Endothelial cell (in vitro differentiated cells): ENCODE measurements around the gene RARA. TPM values are rescaled to one million over a fixed set of nuclear protein-coding genes. Genes with fewer than 3 reads are reported as not detected.
A peak's percentile ranks its signal among the peaks of the same experiment; 100 is the strongest.

Experiments used
- DNase-seq: peaks from one replicate; pipeline ENCODE4 v3.0.0; 2021; ENCODE audit warnings: low spot score
- H3K27ac Mint-ChIP-seq: one replicate; pipeline ENCODE4 v1.8.0; 2021; ENCODE audit warnings: mixed read lengths, inconsistent platforms; ENCODE audit not compliant: unreplicated experiment
- H3K27me3 Mint-ChIP-seq: one replicate; pipeline ENCODE4 v1.8.0; 2021; ENCODE audit warnings: mild to moderate bottlenecking, moderate library complexity, mixed read lengths, inconsistent platforms; ENCODE audit not compliant: unreplicated experiment
- H3K36me3 Mint-ChIP-seq: one replicate; pipeline ENCODE4 v1.8.0; 2021; ENCODE audit warnings: mild to moderate bottlenecking, low read depth, mixed read lengths, inconsistent platforms; ENCODE audit not compliant: unreplicated experiment
- H3K4me1 Mint-ChIP-seq: one replicate; pipeline ENCODE4 v1.8.0; 2021; ENCODE audit warnings: mild to moderate bottlenecking, mixed read lengths, inconsistent platforms; ENCODE audit not compliant: unreplicated experiment
- H3K4me3 Mint-ChIP-seq: one replicate; pipeline ENCODE4 v1.8.0; 2021; ENCODE audit warnings: mild to moderate bottlenecking, mixed read lengths, inconsistent platforms; ENCODE audit not compliant: unreplicated experiment
- H3K9me3 Mint-ChIP-seq: one replicate; pipeline ENCODE4 v1.8.0; 2021; ENCODE audit warnings: mixed read lengths, inconsistent platforms; ENCODE audit not compliant: unreplicated experiment
- CTCF ChIP-seq: fragments of 200-600 bp; sonication (generic); IDR thresholded peaks from one replicate; pipeline ENCODE4 v1.5.0; 2021; ENCODE audit warnings: antibody characterized with exemption; ENCODE audit not compliant: unreplicated experiment
- total RNA-seq: library from RNA; stranded (reverse); fragmentation: NEBNext Ultra II Directional; extraction: Animal tissue kit (Norgen Biotek cat#: 25700); gene quantifications from one replicate; pipeline ENCODE4 v1.2.1, GENCODE V29; 2021; ENCODE audit not compliant: unreplicated experiment

RARA gene
- total RNA-seq, 1 donor from 2014 or later = 42.8 TPM

- Mint-ChIP-seq H3K4me3 (peak overlapping the region; percentile 59), H3K36me3 (peaks cover 18% of the 10 kb centered on the region), H3K27me3 (peaks cover 14% of the 10 kb centered on the region), H3K4me1 (peaks cover 45% of the 10 kb centered on the region), H3K9me3 (no peaks in the 10 kb centered on the region), H3K27ac (no peak overlapping the region)
- TF ChIP-seq CTCF = no peak
- DNase-seq = no peak
Measured at GRCh38 chr17:40338941-40339649, 30.1 kb downstream of the RARA start.

- Mint-ChIP-seq H3K27ac (peak overlapping the region; percentile 8), H3K27me3 (peaks cover 16% of the 10 kb centered on the region), H3K9me3 (no peaks in the 10 kb centered on the region), H3K4me3 (peak overlapping the region; percentile 90), H3K36me3 (peaks cover 13% of the 10 kb centered on the region), H3K4me1 (peaks cover 50% of the 10 kb centered on the region)
- TF ChIP-seq CTCF = no peak
- no peak for DNase-seq
Measured at GRCh38 chr17:40340327-40340726, 31.3 kb downstream of the RARA start.

GRCh38 chr17:40340880-40341807 lies 32.2 kb downstream of the RARA start:
- TF ChIP-seq CTCF = no peak
- peak; percentile 71 for DNase-seq
- Mint-ChIP-seq H3K4me3 (peak overlapping the region; percentile 90), H3K27me3 (peaks cover 18% of the 10 kb centered on the region), H3K27ac (peak overlapping the region; percentile 77), H3K9me3 (no peaks in the 10 kb centered on the region), H3K4me1 (peaks cover 53% of the 10 kb centered on the region), H3K36me3 (peaks cover 13% of the 10 kb centered on the region)

GRCh38 chr17:40341808-40342503 lies 33.0 kb downstream of the RARA start:
- Mint-ChIP-seq H3K27me3 (peaks cover 19% of the 10 kb centered on the region), H3K9me3 (no peaks in the 10 kb centered on the region), H3K4me1 (peaks cover 57% of the 10 kb centered on the region), H3K36me3 (peaks cover 13% of the 10 kb centered on the region), H3K27ac (no peak overlapping the region), H3K4me3 (peak overlapping the region; percentile 97)
- peak; percentile 80 for DNase-seq
- no peak for TF ChIP-seq CTCF
